Stimulated activated CD8-positive, alpha-beta memory T cell treated with anti-CD3 and anti-CD28 coated beads, Interleukin-15, amount 100 ng/mL, for 24 hours (primary cell): Measurements from ENCODE around the gene SETBP1.

Experiments
- DNase-seq: peaks from one replicate; pipeline ENCODE4 v3.0.0-alpha.2; 2020; ENCODE audit warnings: low read depth

The SETBP1 gene

GRCh38 chr18:45026162-45026561 is 345.5 kb downstream of the SETBP1 start:
- no peak for DNase-seq

GRCh38 chr18:45034179-45034578 is 353.5 kb downstream of the SETBP1 start:
- no peak for DNase-seq

DNA sequence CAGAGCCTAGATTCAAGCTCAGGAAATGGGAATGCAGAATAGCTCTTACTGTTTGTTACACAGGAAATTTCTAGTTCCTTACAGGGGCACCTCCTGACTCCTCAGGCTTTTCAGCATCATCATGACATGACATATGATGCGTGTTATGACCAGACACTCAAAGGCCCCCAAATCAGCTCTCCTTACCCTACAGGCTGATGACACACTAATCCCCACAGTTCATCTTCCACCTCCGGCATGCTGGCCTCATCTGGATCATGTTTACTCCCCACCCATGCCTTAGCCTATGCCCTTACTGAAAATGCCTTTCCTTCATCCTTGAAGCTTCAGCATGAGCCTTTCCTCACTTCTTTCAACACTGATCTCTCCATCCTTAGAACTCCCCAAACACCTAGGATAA is 356.9 kb downstream of the SETBP1 start:
- no peak for DNase-seq

GRCh38 chr18:45039376-45039775 is 358.7 kb downstream of the SETBP1 start:
- DNase-seq, result no peak

DNA sequence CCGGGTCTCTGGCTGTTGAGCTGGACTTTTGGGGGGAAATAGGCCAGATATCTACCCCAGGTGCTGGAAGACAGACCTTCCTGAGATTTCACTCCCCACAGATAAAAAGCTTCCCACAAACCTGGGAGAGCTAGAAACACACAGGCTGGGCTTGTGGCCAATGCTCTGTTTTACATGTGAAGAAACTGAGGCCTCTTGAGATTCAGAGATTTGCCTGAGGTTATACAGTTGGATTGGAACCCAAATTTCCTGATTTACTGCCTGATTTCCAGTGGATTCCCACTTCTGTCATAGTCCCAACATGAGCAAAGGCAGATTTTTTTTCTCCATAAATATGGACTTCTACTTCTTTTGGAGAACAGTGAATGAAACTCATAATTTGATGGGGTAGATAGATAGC is 360.2 kb downstream of the SETBP1 start:
- DNase-seq, result no peak

- no peak for DNase-seq
Observed at GRCh38 chr18:45044787-45045186, 364.1 kb downstream of the SETBP1 start.

GRCh38 chr18:45046228-45046627 is 365.5 kb downstream of the SETBP1 start:
- no peak for DNase-seq

- no peak for DNase-seq
Observed at GRCh38 chr18:45046961-45047360, 366.3 kb downstream of the SETBP1 start.

DNA sequence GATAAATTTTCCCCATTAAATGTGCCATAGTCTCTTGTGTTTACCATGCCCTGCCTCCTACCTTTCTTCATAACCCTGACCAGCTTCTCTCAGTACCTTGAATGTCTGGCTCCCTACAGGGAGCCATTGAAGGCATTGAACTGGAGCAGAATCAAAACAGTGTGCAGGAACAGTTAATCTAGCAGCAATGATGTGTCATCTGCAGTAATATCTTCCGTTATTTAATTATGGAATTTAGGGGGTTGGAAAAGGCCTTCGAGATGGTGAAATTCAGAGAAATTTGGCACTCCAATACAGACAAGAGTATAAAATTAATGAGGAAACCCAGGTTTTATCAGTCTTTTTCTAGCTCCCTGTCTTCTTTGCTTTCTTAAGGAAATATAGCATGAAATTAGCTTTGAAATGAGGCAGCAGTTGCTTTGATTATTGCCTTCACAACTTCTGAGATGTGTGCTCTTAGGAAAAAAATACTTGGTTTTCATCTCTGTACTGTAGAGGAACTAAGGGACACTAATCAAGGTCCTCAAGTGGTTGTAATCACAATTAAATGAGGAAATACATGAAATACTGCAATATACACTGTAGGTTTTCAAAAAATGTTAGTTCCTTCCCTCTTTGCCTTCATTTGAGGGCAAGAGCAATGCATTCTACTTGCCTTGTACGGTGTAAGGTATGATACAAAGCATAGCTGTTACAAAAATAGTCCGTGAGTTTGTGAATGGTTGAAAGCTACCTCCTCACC is 369.1 kb downstream of the SETBP1 start:
- DNase-seq, result no peak

- DNase-seq, result no peak
Observed at GRCh38 chr18:45050712-45051601, 370.3 kb downstream of the SETBP1 start.

DNA sequence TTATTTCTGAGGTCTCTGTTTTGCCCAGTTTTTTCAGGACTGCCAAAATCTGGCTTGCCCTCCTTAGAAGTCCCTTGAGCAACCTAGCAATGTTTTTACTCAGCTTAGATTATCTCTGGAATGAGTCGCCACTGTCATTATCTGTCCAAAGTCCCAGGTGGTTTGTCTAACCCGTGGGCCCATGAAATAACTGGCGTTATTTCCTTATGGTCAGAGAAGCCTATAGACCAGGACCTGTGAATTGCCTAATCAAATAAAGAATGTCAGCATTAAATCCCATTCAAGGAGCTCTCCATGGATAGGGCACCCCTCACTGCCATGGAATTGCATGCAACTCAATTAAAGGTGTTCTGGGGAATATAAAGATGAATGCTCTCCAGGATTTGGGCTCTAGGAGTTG is 373.9 kb downstream of the SETBP1 start:
- DNase-seq, result no peak

DNA sequence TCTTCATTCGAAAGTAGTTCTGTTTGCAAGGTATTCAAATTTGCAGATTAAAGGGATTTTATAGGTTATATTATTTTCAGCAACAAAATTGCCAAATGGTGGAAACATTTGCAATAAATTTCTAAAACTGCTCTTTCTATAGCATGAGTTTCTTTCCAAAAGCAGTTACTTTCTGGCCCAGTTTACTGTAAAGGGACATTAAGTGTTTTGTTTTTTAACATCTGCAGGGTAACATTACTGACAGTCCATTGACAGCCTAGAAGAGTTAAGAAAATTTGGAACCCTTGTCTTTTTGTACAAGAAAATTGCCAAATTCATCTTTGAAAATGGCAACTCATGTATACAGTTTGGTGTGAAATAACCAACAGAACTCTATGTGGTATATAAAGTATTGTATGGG is 375.1 kb downstream of the SETBP1 start:
- DNase-seq, result no peak

GRCh38 chr18:45056926-45057325 is 376.2 kb downstream of the SETBP1 start:
- no peak for DNase-seq

DNA sequence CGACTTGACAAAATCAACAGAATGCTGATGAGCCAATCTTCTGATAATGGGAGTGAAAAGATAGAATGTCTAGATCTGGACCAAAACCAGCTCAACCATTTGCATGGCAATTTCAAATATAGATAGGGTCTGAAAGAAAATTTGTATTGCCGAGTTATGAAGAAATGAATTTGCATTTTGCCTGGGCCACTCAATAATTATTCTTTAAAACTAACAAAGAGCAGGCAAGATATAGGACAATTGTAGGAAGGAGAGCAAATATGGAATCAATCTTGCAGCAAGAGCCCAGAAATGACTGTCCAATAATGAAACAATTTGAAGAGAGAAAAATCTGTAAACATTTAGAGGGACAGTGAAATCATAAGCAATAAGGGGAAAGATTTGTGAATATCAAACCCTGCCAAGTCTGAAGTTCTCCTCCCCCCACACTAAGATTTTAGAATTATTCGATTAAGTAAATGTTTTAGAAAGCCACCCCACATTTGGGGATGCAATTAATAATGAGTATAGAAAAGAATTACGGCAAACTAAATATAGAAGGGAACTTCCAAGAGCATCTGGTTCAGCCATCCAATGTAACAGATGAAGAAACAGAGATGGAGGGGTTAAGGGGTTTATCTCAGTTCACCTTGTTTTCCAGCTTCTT is 377.4 kb downstream of the SETBP1 start:
- DNase-seq, result no peak

GRCh38 chr18:45059695-45060094 is 379.0 kb downstream of the SETBP1 start:
- DNase-seq, result no peak

DNA sequence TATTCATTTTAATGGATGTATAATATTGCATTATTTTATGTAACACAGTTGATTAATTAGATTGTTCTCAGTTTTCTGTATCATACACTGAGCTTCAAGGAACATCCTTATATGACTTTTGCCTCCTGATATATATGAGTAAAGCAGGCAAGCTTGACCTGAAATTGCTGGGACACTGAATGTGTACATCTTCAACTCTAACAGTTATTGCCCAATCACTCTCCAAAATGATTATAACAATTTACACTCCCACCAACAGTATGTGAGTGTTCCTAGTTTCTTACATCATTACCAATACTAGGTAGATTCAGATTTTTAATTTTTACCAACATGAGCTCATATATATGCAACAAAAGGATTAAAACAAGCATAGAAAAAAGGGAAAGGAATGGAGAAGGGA is 379.4 kb downstream of the SETBP1 start:
- no peak for DNase-seq

- DNase-seq, result no peak
Observed at GRCh38 chr18:45061359-45061758, 380.7 kb downstream of the SETBP1 start.

DNA sequence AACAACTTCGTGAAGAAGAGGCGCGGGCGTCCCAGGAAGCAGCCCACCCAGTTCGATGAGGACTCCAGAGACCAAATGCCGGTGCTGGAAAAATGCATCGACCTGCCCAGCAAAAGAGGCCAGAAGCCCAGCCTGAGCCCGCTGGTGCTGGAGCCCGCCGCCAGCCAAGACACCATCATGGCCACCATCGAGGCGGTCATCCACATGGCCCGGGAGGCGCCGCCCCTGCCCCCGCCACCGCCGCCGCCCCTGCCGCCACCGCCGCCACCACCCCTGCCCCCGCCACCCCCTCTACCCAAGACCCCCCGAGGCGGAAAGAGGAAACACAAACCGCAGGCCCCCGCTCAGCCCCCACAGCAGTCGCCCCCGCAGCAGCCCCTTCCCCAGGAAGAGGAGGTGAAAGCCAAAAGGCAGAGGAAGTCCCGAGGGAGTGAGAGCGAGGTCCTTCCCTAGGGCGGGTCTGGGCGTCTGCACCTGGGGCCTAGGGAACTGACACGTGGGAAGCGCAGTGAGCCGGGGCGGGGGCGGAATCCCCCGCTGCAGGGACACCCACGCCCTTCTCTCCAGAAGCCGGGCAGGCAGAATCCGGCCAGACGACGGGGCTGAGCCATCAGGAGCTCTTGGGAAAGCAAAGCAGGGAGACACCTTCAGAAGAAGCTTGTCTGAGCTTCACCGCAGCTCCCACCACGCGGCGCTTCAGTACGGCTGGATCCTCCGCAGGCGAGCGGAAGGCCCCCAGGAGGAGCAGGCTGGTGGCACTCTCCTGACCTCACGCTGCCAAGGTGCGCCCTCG is 382.8 kb downstream of the SETBP1 start:
- no peak for DNase-seq

DNA sequence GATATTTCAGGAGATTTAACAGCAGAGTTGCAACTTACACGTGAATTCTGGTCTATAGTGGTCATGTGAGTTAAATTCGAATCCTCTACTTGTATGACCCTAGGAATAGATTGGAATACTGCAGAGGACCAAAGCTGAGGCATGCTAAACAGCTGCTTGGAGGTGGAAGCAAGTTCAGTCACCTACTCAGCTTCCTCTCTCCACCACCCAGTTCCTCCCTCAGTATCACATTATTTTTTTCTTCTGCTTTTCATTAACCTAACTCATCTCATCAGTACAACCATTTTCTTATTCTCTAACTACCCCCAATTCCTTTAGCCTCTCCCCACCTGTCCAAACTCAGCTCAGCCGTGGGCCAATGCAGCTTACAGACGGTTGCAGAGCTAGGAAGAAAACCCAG is 385.5 kb downstream of the SETBP1 start:
- no peak for DNase-seq

DNA sequence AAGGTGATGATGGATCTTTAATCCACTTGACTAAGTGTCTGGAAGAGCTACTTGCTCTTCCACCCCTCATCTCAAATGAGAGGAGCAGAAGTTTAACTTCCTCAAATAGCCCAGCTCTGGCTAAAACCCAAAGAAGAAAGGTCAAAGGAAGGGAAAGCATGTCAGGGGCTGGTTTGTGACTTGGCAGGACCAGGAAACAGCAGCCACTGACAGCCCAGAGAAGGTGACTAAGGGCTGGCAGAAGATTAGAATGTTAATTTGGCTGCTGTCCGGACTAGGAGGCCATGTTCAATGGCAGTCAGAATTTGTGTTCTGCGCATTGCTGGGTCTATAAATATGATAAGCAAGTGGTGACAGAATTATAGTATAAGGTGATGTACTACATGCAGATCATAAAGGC is 386.2 kb downstream of the SETBP1 start:
- no peak for DNase-seq

GRCh38 chr18:45068400-45069094 is 387.9 kb downstream of the SETBP1 start:
- no peak for DNase-seq
